ENCODE data around the gene P3H1. TPM values are rescaled to one million over a fixed set of nuclear protein-coding genes. Genes with fewer than 3 reads are reported as not detected.

The P3H1 gene
- total RNA-seq, 1 experiment from 2014 or later = 84.8 TPM

DNA sequence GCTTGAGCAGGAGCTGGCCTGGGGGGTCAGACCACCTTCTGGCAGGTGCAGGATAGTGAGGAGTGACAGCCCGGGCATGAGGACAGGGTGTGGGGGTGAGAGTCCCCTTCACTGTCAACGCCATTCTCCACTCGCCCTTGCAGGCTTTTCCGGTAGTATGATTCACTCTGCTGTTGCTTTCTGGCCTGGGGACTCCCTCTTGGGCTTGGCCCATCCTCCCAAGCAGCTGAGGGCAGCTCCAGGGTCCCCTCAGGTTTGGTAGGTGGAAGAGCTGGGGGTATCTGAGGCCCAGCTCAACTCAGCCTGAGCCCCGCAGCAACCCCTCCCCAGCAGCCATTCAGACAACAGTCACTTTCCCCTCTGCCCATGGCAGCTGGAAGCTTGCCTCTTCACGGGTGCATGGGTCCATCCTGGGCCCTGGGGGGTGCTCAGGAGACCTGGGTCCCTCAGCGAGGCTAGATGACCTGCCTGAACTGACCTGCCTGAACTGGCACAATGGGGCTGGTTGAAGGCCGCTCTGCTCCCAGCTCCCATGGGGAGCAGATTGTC, 28.1 kb downstream of the P3H1 start:
- no peaks in the 10 kb centered on the region; the same call in 1 of the 2 replicates for H3K4me1 ChIP-seq (ENCODE audit: control insufficient read depth, insufficient read depth, low read length)
- intact Hi-C loops (cut with micrococcal nuclease; ENCODE audit: unreplicated experiment) = loop anchor here (10.0 kb wide), 1 partner anchor 164 kb away; no protein-coding TSS in a partner anchor
- H3K4me3 ChIP-seq (ENCODE audit: low read depth in 2 of 2, low read length in 2 of 2) = no peak overlapping the region
- no peaks in the 10 kb centered on the region for H3K9me3 ChIP-seq (ENCODE audit: control insufficient read depth, insufficient read depth, low read depth, low read length)
- TF ChIP-seq, protein P1, sequence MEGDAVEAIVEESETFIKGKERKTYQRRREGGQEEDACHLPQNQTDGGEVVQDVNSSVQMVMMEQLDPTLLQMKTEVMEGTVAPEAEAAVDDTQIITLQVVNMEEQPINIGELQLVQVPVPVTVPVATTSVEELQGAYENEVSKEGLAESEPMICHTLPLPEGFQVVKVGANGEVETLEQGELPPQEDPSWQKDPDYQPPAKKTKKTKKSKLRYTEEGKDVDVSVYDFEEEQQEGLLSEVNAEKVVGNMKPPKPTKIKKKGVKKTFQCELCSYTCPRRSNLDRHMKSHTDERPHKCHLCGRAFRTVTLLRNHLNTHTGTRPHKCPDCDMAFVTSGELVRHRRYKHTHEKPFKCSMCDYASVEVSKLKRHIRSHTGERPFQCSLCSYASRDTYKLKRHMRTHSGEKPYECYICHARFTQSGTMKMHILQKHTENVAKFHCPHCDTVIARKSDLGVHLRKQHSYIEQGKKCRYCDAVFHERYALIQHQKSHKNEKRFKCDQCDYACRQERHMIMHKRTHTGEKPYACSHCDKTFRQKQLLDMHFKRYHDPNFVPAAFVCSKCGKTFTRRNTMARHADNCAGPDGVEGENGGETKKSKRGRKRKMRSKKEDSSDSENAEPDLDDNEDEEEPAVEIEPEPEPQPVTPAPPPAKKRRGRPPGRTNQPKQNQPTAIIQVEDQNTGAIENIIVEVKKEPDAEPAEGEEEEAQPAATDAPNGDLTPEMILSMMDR (IDR thresholded peaks at IDR 0.05) = no peak
- no peak for TF ChIP-seq POLR2AphosphoS5 (IDR thresholded peaks at IDR 0.05; ENCODE audit: low read depth, low read length)
- TF ChIP-seq, protein P2, sequence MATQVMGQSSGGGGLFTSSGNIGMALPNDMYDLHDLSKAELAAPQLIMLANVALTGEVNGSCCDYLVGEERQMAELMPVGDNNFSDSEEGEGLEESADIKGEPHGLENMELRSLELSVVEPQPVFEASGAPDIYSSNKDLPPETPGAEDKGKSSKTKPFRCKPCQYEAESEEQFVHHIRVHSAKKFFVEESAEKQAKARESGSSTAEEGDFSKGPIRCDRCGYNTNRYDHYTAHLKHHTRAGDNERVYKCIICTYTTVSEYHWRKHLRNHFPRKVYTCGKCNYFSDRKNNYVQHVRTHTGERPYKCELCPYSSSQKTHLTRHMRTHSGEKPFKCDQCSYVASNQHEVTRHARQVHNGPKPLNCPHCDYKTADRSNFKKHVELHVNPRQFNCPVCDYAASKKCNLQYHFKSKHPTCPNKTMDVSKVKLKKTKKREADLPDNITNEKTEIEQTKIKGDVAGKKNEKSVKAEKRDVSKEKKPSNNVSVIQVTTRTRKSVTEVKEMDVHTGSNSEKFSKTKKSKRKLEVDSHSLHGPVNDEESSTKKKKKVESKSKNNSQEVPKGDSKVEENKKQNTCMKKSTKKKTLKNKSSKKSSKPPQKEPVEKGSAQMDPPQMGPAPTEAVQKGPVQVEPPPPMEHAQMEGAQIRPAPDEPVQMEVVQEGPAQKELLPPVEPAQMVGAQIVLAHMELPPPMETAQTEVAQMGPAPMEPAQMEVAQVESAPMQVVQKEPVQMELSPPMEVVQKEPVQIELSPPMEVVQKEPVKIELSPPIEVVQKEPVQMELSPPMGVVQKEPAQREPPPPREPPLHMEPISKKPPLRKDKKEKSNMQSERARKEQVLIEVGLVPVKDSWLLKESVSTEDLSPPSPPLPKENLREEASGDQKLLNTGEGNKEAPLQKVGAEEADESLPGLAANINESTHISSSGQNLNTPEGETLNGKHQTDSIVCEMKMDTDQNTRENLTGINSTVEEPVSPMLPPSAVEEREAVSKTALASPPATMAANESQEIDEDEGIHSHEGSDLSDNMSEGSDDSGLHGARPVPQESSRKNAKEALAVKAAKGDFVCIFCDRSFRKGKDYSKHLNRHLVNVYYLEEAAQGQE (IDR thresholded peaks at IDR 0.05; ENCODE audit: insufficient read depth in 1 of 2, low read depth in 2 of 2, low read length in 1 of 2) = no peak
- no peak for TF ChIP-seq SIN3A (IDR thresholded peaks at IDR 0.05; ENCODE audit: borderline replicate concordance, insufficient read depth, low read depth, low read length)
- no peak for TF ChIP-seq TCF7L2 (IDR thresholded peaks at IDR 0.05; ENCODE audit: low read depth, low read length)
- CTCF ChIA-PET = interaction anchor here (0.6 kb wide), 1 partner anchor 16 kb away, joined by 3 read pairs; no protein-coding TSS in a partner anchor
- POLR2A ChIA-PET = no interaction called here
- ATAC-seq (no peak), DNase-seq (ENCODE audit: low read depth, low spot score) (no peak)
- H3K27ac ChIP-seq (ENCODE audit: low read length) = no peak overlapping the region
- no TSS peak for BruUV-seq (replicated peaks)
- in situ Hi-C loops (cut with HindIII; ENCODE audit: low pct_unique_long_range_greater_than_20kb, low sequenced_read_pairs) = no loop called here
- no peaks in the 10 kb centered on the region for H3K27me3 ChIP-seq (ENCODE audit: control insufficient read depth, insufficient read depth, low read length)
- no peaks in the 10 kb centered on the region for H3K36me3 ChIP-seq (ENCODE audit: control insufficient read depth, insufficient read depth, low read length)

DNA sequence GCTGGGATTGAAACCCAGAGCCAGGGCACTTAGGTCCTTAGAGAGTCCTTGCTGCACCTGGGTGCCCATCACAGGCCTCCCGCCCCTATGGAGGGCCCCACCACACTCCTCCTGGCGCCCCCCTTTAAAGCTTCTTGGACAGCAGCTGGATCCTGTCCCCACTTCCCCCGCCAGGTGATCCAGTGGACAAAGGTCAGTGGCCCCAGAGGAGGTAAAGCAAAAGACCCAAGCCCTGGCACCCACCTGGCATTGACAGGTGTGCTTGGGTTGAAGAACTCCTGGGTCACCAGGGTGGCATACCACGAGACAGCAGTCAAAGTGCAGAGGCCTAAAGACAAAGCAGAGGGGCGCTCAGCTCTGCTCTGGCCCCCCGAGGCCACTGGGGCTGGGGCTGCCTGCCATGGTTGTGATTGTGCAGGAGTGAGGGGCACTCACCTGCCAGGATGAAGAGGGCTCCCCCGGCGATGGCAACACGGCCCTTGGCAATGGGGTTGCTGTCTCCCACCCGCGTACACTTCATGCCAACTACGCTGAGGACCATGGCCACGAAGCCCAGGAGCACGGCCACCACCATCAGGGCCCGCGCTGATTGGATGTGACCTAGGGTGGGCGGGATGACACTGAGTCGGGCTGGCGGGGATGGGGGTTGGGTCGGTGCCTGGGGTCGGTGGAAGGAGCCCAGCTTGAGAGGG, 28.7 kb downstream of the P3H1 start:
- TF ChIP-seq, protein P1 (IDR thresholded peaks at IDR 0.05) = no peak
- no peak for TF ChIP-seq POLR2AphosphoS5 (IDR thresholded peaks at IDR 0.05; ENCODE audit: low read depth, low read length)
- TF ChIP-seq TCF7L2 (IDR thresholded peaks at IDR 0.05; ENCODE audit: low read depth, low read length) = no peak
- no peak for TF ChIP-seq SIN3A (IDR thresholded peaks at IDR 0.05; ENCODE audit: borderline replicate concordance, insufficient read depth, low read depth, low read length)
- TF ChIP-seq, protein P2 (IDR thresholded peaks at IDR 0.05; ENCODE audit: insufficient read depth in 1 of 2, low read depth in 2 of 2, low read length in 1 of 2) = no peak
- H3K36me3 ChIP-seq (ENCODE audit: control insufficient read depth, insufficient read depth, low read length) = no peaks in the 10 kb centered on the region
- ChIA-PET POLR2A (no interaction called here), CTCF (interaction anchor here (0.8 kb wide), 1 partner anchor 28 kb away, joined by 3 read pairs; no protein-coding TSS in a partner anchor)
- BruUV-seq (replicated peaks) = no TSS peak
- H3K27ac ChIP-seq (ENCODE audit: low read length) = no peak overlapping the region
- intact Hi-C loops (cut with micrococcal nuclease; ENCODE audit: unreplicated experiment) = loop anchor here (10.0 kb wide), 1 partner anchor 163 kb away; no protein-coding TSS in a partner anchor
- H3K4me3 ChIP-seq (ENCODE audit: low read depth in 2 of 2, low read length in 2 of 2) = no peak overlapping the region
- no peaks in the 10 kb centered on the region for H3K27me3 ChIP-seq (ENCODE audit: control insufficient read depth, insufficient read depth, low read length)
- no peaks in the 10 kb centered on the region for H3K9me3 ChIP-seq (ENCODE audit: control insufficient read depth, insufficient read depth, low read depth, low read length)
- in situ Hi-C loops (cut with HindIII; ENCODE audit: low pct_unique_long_range_greater_than_20kb, low sequenced_read_pairs) = no loop called here
- H3K4me1 ChIP-seq (ENCODE audit: control insufficient read depth, insufficient read depth, low read length) = no peaks in the 10 kb centered on the region; the same call in 1 of the 2 replicates
- ATAC-seq (no peak), DNase-seq (ENCODE audit: low read depth, low spot score) (no peak)
